ENCODE measurements around the gene PIN1. TPM values are rescaled to one million over a fixed set of nuclear protein-coding genes. Genes with fewer than 3 reads are reported as not detected.

PIN1 gene
- total and polyA plus RNA-seq, 2 of the 13 experiments (the other 11 are each of a cell fraction or from before 2014, with no cell fraction given) = 31.9 to 72.0 TPM

DNA sequence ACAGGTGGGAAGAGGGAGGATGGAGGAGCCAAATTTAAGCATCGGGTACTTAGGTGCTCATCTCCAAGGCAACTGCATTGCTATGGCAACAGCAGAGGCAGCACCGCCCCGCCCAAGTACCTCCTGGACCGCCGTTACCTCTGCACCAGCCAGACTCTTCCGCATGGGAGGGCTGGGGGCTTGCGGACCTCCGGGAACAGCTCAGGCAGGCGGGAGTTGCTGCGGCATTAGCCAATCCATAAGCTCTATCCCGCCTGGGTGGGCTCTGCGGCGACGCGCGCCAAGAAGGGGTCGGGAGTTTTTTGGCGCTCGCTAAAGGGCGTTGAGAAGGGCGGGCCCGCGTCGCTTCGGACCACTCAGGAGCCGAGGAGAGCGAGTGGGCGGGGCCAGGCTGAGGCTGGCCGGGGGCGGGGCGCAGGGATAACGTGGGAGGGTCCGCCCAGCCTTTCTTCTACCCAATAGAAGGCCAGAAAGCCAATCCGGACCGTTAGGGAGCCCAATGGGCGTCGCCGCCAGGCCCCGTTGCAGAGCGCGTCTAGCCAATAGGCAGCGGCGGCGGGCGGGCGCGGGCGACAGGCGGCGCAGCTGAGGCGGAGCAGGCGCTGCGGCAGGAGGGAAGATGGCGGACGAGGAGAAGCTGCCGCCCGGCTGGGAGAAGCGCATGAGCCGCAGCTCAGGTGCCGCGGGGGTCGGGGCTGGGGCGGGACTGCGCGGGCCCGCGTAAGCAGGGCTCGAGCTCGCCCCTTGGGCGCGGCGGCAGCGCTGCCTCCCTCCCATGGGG lies at the start of gene PIN1 (continued):
- TF ChIP-seq, protein P1, sequence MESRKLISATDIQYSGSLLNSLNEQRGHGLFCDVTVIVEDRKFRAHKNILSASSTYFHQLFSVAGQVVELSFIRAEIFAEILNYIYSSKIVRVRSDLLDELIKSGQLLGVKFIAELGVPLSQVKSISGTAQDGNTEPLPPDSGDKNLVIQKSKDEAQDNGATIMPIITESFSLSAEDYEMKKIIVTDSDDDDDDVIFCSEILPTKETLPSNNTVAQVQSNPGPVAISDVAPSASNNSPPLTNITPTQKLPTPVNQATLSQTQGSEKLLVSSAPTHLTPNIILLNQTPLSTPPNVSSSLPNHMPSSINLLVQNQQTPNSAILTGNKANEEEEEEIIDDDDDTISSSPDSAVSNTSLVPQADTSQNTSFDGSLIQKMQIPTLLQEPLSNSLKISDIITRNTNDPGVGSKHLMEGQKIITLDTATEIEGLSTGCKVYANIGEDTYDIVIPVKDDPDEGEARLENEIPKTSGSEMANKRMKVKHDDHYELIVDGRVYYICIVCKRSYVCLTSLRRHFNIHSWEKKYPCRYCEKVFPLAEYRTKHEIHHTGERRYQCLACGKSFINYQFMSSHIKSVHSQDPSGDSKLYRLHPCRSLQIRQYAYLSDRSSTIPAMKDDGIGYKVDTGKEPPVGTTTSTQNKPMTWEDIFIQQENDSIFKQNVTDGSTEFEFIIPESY (CRISPR knock-in tag; IDR thresholded peaks at IDR 0.05) = no peak
- no peak for TF ChIP-seq NFIB (CRISPR knock-in tag; IDR thresholded peaks at IDR 0.05; ENCODE audit: borderline replicate concordance)
- TF ChIP-seq SOX5 (CRISPR knock-in tag; IDR thresholded peaks at IDR 0.05; ENCODE audit: borderline replicate concordance) = no peak
- TF ChIP-seq CCDC6 (CRISPR knock-in tag; IDR thresholded peaks at IDR 0.05) = peak; percentile 63; the same call in 1 of the 2 replicates
- TF ChIP-seq ZSCAN9 (CRISPR knock-in tag; IDR thresholded peaks at IDR 0.05; ENCODE audit: borderline replicate concordance) = no peak
- no peak for TF ChIP-seq ONECUT2 (CRISPR knock-in tag; IDR thresholded peaks at IDR 0.05)
- TF ChIP-seq, protein P2, sequence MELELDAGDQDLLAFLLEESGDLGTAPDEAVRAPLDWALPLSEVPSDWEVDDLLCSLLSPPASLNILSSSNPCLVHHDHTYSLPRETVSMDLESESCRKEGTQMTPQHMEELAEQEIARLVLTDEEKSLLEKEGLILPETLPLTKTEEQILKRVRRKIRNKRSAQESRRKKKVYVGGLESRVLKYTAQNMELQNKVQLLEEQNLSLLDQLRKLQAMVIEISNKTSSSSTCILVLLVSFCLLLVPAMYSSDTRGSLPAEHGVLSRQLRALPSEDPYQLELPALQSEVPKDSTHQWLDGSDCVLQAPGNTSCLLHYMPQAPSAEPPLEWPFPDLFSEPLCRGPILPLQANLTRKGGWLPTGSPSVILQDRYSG (CRISPR knock-in tag; IDR thresholded peaks at IDR 0.05) = no peak
- TF ChIP-seq ZNF317 (CRISPR knock-in tag; IDR thresholded peaks at IDR 0.05) = no peak
- TF ChIP-seq ZNF792 (CRISPR knock-in tag; IDR thresholded peaks at IDR 0.05) = 0 out of 2 replicates have a peak, but pooled peaks have one; percentile 19
- no peak for TF ChIP-seq HNRNPUL1 (IDR thresholded peaks at IDR 0.05; ENCODE audit: low read depth, low read length)
- TF ChIP-seq, protein P3, sequence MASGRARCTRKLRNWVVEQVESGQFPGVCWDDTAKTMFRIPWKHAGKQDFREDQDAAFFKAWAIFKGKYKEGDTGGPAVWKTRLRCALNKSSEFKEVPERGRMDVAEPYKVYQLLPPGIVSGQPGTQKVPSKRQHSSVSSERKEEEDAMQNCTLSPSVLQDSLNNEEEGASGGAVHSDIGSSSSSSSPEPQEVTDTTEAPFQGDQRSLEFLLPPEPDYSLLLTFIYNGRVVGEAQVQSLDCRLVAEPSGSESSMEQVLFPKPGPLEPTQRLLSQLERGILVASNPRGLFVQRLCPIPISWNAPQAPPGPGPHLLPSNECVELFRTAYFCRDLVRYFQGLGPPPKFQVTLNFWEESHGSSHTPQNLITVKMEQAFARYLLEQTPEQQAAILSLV (CRISPR knock-in tag; IDR thresholded peaks at IDR 0.05; ENCODE audit: borderline replicate concordance) = no peak
- TF ChIP-seq, protein P4, sequence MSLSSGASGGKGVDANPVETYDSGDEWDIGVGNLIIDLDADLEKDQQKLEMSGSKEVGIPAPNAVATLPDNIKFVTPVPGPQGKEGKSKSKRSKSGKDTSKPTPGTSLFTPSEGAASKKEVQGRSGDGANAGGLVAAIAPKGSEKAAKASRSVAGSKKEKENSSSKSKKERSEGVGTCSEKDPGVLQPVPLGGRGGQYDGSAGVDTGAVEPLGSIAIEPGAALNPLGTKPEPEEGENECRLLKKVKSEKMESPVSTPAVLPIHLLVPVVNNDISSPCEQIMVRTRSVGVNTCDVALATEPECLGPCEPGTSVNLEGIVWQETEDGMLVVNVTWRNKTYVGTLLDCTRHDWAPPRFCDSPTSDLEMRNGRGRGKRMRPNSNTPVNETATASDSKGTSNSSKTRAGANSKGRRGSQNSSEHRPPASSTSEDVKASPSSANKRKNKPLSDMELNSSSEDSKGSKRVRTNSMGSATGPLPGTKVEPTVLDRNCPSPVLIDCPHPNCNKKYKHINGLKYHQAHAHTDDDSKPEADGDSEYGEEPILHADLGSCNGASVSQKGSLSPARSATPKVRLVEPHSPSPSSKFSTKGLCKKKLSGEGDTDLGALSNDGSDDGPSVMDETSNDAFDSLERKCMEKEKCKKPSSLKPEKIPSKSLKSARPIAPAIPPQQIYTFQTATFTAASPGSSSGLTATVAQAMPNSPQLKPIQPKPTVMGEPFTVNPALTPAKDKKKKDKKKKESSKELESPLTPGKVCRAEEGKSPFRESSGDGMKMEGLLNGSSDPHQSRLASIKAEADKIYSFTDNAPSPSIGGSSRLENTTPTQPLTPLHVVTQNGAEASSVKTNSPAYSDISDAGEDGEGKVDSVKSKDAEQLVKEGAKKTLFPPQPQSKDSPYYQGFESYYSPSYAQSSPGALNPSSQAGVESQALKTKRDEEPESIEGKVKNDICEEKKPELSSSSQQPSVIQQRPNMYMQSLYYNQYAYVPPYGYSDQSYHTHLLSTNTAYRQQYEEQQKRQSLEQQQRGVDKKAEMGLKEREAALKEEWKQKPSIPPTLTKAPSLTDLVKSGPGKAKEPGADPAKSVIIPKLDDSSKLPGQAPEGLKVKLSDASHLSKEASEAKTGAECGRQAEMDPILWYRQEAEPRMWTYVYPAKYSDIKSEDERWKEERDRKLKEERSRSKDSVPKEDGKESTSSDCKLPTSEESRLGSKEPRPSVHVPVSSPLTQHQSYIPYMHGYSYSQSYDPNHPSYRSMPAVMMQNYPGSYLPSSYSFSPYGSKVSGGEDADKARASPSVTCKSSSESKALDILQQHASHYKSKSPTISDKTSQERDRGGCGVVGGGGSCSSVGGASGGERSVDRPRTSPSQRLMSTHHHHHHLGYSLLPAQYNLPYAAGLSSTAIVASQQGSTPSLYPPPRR (CRISPR knock-in tag; IDR thresholded peaks at IDR 0.05; ENCODE audit: borderline replicate concordance) = no peak
- no peak for TF ChIP-seq ZNF530 (CRISPR knock-in tag; IDR thresholded peaks at IDR 0.05; ENCODE audit: low read depth)
- TF ChIP-seq, protein P5, sequence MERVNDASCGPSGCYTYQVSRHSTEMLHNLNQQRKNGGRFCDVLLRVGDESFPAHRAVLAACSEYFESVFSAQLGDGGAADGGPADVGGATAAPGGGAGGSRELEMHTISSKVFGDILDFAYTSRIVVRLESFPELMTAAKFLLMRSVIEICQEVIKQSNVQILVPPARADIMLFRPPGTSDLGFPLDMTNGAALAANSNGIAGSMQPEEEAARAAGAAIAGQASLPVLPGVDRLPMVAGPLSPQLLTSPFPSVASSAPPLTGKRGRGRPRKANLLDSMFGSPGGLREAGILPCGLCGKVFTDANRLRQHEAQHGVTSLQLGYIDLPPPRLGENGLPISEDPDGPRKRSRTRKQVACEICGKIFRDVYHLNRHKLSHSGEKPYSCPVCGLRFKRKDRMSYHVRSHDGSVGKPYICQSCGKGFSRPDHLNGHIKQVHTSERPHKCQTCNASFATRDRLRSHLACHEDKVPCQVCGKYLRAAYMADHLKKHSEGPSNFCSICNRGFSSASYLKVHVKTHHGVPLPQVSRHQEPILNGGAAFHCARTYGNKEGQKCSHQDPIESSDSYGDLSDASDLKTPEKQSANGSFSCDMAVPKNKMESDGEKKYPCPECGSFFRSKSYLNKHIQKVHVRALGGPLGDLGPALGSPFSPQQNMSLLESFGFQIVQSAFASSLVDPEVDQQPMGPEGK (CRISPR knock-in tag; IDR thresholded peaks at IDR 0.05) = peak; percentile 46; the same call in 1 of the 2 replicates
- TF ChIP-seq SMAD3 (CRISPR knock-in tag; IDR thresholded peaks at IDR 0.05) = no peak
- no peak for TF ChIP-seq PHF5A (CRISPR knock-in tag; IDR thresholded peaks at IDR 0.05; ENCODE audit: low read depth, unreplicated experiment)
- TF ChIP-seq TSC22D2 (CRISPR knock-in tag; IDR thresholded peaks at IDR 0.05; ENCODE audit: borderline replicate concordance) = no peak
- no peak for TF ChIP-seq ZNF549 (CRISPR knock-in tag; IDR thresholded peaks at IDR 0.05)
- TF ChIP-seq ZNF709 (CRISPR knock-in tag; IDR thresholded peaks at IDR 0.05) = 0 out of 2 replicates have a peak, but pooled peaks have one; percentile 2
